HG03135 (cell line): ENCODE data around the gene DPRX.
"Not testable (repeated sequence)": the region's sequence is repeated elsewhere in the genome, so short reads cannot be mapped to it uniquely, and the experiment has no call there.

ENCODE experiments used
- ATAC-seq: cut with Tn5 transposase; IDR thresholded peaks from one replicate; pipeline ENCODE4 v1.9.1; 2021; ENCODE audit warnings: mild to moderate bottlenecking, moderate library complexity; ENCODE audit not compliant: unreplicated experiment

Gene DPRX

GRCh38 chr19:53644061-53644816, 12.4 kb downstream of the DPRX start:
- ATAC-seq, result no peak

- no peak for ATAC-seq
Observed at GRCh38 chr19:53646144-53646543, 14.3 kb downstream of the DPRX start.

GRCh38 chr19:53647350-53647749, 15.6 kb downstream of the DPRX start:
- ATAC-seq, result no peak

- ATAC-seq, result no peak
Observed at GRCh38 chr19:53647792-53648191, 16.0 kb downstream of the DPRX start.

GRCh38 chr19:53649746-53650593, 18.2 kb downstream of the DPRX start:
- no peak for ATAC-seq

- ATAC-seq, result no peak
Observed at GRCh38 chr19:53652476-53652875, 20.7 kb downstream of the DPRX start.

- no peak for ATAC-seq
Observed at GRCh38 chr19:53655042-53655665, 23.4 kb downstream of the DPRX start.

GRCh38 chr19:53657330-53657729, 25.5 kb downstream of the DPRX start:
- no peak for ATAC-seq

GRCh38 chr19:53657778-53658177, 26.0 kb downstream of the DPRX start:
- no peak for ATAC-seq

- ATAC-seq, result no peak
Observed at GRCh38 chr19:53659292-53659691, 27.5 kb downstream of the DPRX start.

- no peak for ATAC-seq
Observed at GRCh38 chr19:53660584-53660983, 28.8 kb downstream of the DPRX start.

- no peak for ATAC-seq
Observed at GRCh38 chr19:53662209-53662608, 30.4 kb downstream of the DPRX start.

- ATAC-seq, result no peak
Observed at GRCh38 chr19:53664152-53664551, 32.4 kb downstream of the DPRX start.

- no peak for ATAC-seq
Observed at GRCh38 chr19:53664760-53665159, 33.0 kb downstream of the DPRX start.

- not testable (repeated sequence) for ATAC-seq
Observed at GRCh38 chr19:53666331-53666730, 34.5 kb downstream of the DPRX start.

GRCh38 chr19:53668804-53669203, 37.0 kb downstream of the DPRX start:
- not testable (repeated sequence) for ATAC-seq

- no peak for ATAC-seq
Observed at GRCh38 chr19:53670345-53670744, 38.5 kb downstream of the DPRX start.

GRCh38 chr19:53671663-53672062, 39.9 kb downstream of the DPRX start:
- no peak for ATAC-seq
